Measurements from ENCODE around the gene GTF2IRD1.

GRCh38 chr7:74575811-74576210 is 122.1 kb downstream of the GTF2IRD1 start:
- TF ChIP-seq, protein P1, sequence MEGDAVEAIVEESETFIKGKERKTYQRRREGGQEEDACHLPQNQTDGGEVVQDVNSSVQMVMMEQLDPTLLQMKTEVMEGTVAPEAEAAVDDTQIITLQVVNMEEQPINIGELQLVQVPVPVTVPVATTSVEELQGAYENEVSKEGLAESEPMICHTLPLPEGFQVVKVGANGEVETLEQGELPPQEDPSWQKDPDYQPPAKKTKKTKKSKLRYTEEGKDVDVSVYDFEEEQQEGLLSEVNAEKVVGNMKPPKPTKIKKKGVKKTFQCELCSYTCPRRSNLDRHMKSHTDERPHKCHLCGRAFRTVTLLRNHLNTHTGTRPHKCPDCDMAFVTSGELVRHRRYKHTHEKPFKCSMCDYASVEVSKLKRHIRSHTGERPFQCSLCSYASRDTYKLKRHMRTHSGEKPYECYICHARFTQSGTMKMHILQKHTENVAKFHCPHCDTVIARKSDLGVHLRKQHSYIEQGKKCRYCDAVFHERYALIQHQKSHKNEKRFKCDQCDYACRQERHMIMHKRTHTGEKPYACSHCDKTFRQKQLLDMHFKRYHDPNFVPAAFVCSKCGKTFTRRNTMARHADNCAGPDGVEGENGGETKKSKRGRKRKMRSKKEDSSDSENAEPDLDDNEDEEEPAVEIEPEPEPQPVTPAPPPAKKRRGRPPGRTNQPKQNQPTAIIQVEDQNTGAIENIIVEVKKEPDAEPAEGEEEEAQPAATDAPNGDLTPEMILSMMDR (conservative IDR thresholded peaks at IDR 0.05; ENCODE audit: low read depth, low read length): no peak
- TF ChIP-seq EZH2phosphoT487 (IDR thresholded peaks at IDR 0.05; ENCODE audit: borderline replicate concordance, low read length) (no peak), EZH2 (IDR thresholded peaks at IDR 0.05; ENCODE audit: low read length, unreplicated experiment) (no peak)

Measured in PC-3 (cell line).